Effector memory CD8-positive, alpha-beta T cell (primary cell): Measurements from ENCODE around the gene SAMD15.
"Not testable (repeated sequence)": the region's sequence is repeated elsewhere in the genome, so short reads cannot be mapped to it uniquely, and the experiment has no call there.

Experiments used
- ATAC-seq: fragments of 150-1000 bp; cut with Tn5 transposase; replicated peaks from 2 replicates; pipeline ENCODE4 v1.10.0; 2021; ENCODE audit warnings: mild to moderate bottlenecking, moderate library complexity
- DNase-seq, 3 experiments: peaks; one replicate each; pipeline ENCODE4 v3.0.0; 2021
- H3K27ac Mint-ChIP-seq, 2 donors: one replicate each; pipeline ENCODE4 v1.8.0; 2022; ENCODE audit warnings: mild to moderate bottlenecking in 2 of 2, mixed read lengths in 2 of 2, moderate library complexity in 2 of 2
- H3K27me3 Mint-ChIP-seq, 2 donors: one replicate each; pipeline ENCODE4 v1.8.0; 2022; ENCODE audit warnings: mixed read lengths in 2 of 2
- H3K36me3 Mint-ChIP-seq: one replicate; pipeline ENCODE4 v1.8.0; 2022; ENCODE audit warnings: mild to moderate bottlenecking, moderate library complexity, mixed read lengths; ENCODE audit not compliant: insufficient read depth
- H3K4me1 Mint-ChIP-seq, 2 donors: one replicate each; pipeline ENCODE4 v1.8.0; 2022; ENCODE audit warnings: low read depth in 2 of 2, mixed read lengths in 2 of 2
- H3K4me3 Mint-ChIP-seq, 2 donors: one replicate each; pipeline ENCODE4 v1.8.0; 2022; ENCODE audit warnings: mild to moderate bottlenecking in 2 of 2, mixed read lengths in 2 of 2, moderate library complexity in 2 of 2
- H3K9me3 Mint-ChIP-seq, 2 donors: one replicate each; pipeline ENCODE4 v1.8.0; 2022; ENCODE audit warnings: mixed read lengths in 2 of 2
- total RNA-seq, 9 experiments: gene quantifications; one replicate each; lab custom pipeline; 2026; lab: John Stamatoyannopoulos, UW

The SAMD15 gene
- 0.74 to 1.8 (median 1.4) reads per million in 9 experiments for total RNA-seq

DNA sequence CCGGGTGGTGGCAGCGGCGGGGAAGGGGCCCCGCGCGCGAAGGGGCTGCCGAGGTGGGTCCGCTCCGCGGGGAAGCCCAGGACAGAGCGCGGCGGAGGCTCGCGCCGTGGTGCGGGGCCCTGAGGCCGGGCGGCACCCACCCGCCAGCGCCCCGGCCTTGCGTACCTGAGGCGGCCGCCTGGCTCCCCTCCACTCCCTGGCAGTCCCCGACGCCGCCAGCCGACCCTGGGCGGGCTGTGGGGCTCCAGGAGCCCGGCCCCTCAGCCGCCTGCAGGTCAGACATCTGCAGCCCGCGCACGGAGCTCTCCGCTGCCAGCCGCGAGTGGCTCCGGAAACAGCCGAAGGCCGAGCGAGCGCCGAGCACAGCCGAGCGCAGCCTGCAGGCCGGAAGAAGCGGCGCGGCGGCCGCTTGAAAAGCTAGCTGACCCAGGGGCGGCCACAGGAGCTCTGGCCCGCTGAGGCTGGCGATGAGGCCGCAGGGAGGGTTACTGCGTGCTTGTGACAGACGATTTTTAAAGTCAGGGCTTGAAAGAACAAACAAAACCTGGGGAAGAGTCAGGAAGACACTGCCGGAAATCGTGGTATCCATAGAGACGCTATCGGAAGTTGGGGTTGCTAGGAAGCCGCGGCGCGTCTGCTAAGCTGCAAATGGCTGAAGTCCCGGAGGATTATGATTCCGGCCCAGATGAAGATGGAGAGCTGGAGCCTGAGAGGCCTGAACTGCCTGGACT, at the start of gene SAMD15, which contains the start of gene TMED8:
Gene SAMD15 (plus strand): TSS at position 609 of the 731 bp plus-strand sequence. CDS start 40 bp downstream, at position 649.
Gene TMED8 (minus strand): TSS at position 324 of the 731 bp plus-strand sequence. CDS start 41 bp downstream, at position 283.
- H3K36me3 Mint-ChIP-seq: peaks cover 3% of the 10 kb centered on the region
- H3K9me3 Mint-ChIP-seq: no peaks in the 10 kb centered on the region
- H3K4me3 Mint-ChIP-seq: no peak within 1 kb of the TSS
- peak; percentile 94 for ATAC-seq
- H3K27me3 Mint-ChIP-seq: peaks cover 0 to 8% of the 10 kb centered on the region in 2 donors
- peak; percentile 78 to 88 (median 85) for DNase-seq
- no peak within 1 kb of the TSS for H3K27ac Mint-ChIP-seq
- peaks cover 19 to 30% of the 10 kb centered on the region in 2 donors for H3K4me1 Mint-ChIP-seq

DNA sequence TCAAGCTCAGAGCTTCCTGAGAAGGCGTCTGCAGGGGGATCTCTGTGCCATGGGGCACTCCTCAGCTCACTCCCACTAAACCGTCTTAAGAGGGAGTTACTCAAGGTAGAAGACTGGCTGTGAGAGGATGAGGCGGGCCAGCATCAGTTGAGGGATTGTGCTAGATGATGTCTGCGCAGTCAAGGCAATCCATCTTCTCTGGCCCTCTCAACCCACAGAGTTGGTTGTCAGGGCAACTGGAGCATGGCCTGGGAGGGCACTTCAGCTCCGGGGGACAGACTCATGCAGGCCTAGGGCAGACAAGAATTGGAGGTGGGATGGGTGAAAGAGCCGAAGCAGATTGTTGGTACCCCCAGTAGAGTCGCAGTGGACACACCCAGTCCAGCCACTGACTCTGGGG, 47.3 kb upstream of the SAMD15 start:
- H3K27ac Mint-ChIP-seq: no peak overlapping the region
- no peaks in the 10 kb centered on the region for H3K36me3 Mint-ChIP-seq
- DNase-seq (no peak), ATAC-seq (no peak)
- no peaks in the 10 kb centered on the region for H3K27me3 Mint-ChIP-seq
- peaks cover 0 to 2% of the 10 kb centered on the region in 2 donors for H3K4me1 Mint-ChIP-seq
- H3K9me3 Mint-ChIP-seq: no peaks in the 10 kb centered on the region
- H3K4me3 Mint-ChIP-seq: no peak overlapping the region

DNA sequence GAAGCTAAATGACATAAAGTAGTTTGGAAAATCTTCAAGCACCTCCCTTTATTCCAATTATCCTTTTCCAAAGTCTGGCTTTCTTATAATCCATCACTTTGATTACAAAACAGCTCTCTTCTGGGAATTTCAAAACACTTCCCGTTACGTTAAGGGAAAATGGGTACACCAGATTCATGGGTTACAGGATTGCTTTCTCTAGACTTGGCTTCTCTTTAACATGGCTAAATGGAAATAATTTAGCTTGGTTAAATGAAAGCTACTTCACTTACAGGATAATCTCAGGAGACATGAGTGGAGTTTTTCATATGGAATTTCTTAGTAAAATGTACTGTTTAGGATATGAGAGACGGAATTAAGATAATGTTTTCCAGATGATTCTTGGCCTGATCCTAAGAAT, 41.6 kb upstream of the SAMD15 start:
- Mint-ChIP-seq H3K36me3 (no peaks in the 10 kb centered on the region), H3K9me3 (no peaks in the 10 kb centered on the region), H3K4me3 (no peak overlapping the region), H3K27ac (no peak overlapping the region), H3K4me1 (no peaks in the 10 kb centered on the region), H3K27me3 (no peaks in the 10 kb centered on the region)
- no peak for DNase-seq
- no peak for ATAC-seq

DNA sequence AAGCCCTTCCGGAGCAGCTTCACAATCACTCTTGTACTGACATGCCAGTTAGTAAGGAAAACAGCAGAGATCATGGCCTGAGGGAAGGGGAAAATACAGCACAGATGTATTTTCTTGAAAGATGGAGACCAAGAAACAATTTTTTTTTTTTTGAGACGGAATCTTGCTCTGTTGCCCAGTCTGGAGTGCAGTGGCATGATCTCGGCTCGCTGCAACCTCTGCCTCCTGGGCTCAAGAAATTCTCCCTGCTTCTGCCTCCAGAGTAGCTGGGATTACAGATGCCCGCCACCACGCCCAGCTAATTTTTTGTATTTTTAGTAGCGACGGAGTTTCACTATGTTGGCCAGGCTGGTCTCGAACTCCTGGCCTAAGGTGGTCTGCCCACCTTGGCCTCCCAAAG, 39.9 kb upstream of the SAMD15 start:
- not testable (repeated sequence) for H3K27me3 Mint-ChIP-seq, H3K9me3 Mint-ChIP-seq, ATAC-seq, H3K36me3 Mint-ChIP-seq, DNase-seq, H3K27ac Mint-ChIP-seq, H3K4me3 Mint-ChIP-seq, H3K4me1 Mint-ChIP-seq

DNA sequence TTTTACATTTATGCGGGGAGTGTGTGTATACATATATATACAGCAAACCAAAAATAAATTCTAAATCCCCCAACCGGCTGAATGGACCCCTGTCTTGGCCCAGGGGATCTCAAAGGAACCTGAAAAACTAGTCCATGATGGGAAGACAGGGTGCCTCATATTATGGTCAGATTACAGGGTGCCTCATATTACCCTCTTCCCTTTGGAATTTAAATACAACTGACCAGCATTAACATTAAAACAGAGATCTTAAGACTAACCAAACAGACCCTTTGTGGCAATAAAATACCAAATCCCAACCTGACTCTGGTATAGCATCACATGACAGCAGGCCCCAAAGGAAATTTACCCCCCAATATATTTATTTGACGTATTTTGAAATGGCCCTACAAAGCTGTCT, 39.3 kb upstream of the SAMD15 start:
- ATAC-seq: no peak
- H3K4me1 Mint-ChIP-seq: no peaks in the 10 kb centered on the region
- no peak for DNase-seq
- H3K27me3 Mint-ChIP-seq: no peaks in the 10 kb centered on the region
- no peaks in the 10 kb centered on the region for H3K9me3 Mint-ChIP-seq
- peaks cover 4% of the 10 kb centered on the region for H3K36me3 Mint-ChIP-seq
- H3K27ac Mint-ChIP-seq: no peak overlapping the region
- no peak overlapping the region for H3K4me3 Mint-ChIP-seq

DNA sequence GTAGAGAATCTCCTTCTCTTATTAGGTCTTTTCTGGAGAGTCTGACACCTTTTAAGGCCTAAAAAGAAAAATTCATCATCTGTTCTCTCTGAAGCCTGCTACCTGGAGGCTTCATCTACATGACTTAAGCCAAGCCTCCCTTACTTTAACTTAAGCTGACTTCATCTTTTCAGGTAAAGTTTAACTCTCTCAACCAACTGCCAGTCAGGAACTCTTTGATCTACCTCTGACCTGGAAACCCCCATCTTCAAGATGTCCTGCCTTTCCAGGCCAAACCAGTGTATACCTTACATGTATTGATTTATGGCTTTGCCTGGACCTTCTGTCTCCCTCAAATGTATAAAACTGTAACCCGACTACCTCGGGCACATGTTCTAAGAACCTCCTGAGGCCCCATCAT, 38.9 kb upstream of the SAMD15 start:
- no peaks in the 10 kb centered on the region for H3K4me1 Mint-ChIP-seq
- peaks cover 4% of the 10 kb centered on the region for H3K36me3 Mint-ChIP-seq
- H3K9me3 Mint-ChIP-seq: no peaks in the 10 kb centered on the region
- DNase-seq (no peak), ATAC-seq (no peak)
- no peak overlapping the region for H3K27ac Mint-ChIP-seq
- no peaks in the 10 kb centered on the region for H3K27me3 Mint-ChIP-seq
- H3K4me3 Mint-ChIP-seq: no peak overlapping the region

DNA sequence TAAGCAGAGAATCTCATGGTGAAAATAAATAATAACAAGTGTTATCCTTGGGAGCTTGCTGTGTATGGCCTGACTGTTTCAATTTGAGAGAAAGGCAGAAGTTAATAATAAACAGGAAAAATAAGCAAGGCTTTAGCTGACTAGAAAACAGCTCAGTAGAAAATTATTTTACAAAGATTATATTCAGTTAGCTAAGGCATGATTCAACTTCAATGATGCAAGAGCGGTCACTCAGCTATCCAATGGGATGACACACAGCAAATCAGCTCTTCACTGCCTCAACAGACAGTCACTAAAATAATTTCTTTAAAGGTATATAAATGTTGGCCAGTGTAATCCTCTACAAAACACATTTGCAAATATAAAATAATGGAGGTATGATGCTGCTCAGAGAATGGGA, 37.8 kb upstream of the SAMD15 start:
- DNase-seq: no peak
- no peaks in the 10 kb centered on the region for H3K4me1 Mint-ChIP-seq

DNA sequence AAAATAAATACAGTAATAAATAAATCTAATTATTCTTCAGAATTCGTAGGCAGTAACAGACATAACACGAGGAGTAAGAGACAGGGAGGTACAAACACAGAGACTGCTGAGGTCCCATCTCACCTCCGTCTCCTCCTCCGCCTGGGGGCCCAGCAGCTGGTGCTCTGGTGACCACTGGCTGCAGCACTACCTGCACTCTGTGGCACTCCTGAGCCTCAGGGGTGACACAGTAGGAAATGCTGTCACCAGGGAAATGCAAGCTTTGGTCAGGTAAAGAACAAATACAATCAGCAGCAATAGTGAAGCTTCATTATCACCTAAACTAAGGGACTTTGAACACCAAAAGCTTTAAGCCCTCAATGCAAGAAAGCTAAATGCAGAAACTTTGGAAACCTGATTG, 36.8 kb upstream of the SAMD15 start:
- Mint-ChIP-seq H3K36me3 (peaks cover 4% of the 10 kb centered on the region), H3K9me3 (no peaks in the 10 kb centered on the region)

More for the DNA sequence above, 37.8 kb upstream of the SAMD15 start:
- Mint-ChIP-seq H3K36me3 (peaks cover 4% of the 10 kb centered on the region), H3K27ac (no peak overlapping the region), H3K4me3 (no peak overlapping the region), H3K27me3 (no peaks in the 10 kb centered on the region), H3K9me3 (no peaks in the 10 kb centered on the region)
- no peak for ATAC-seq

DNA sequence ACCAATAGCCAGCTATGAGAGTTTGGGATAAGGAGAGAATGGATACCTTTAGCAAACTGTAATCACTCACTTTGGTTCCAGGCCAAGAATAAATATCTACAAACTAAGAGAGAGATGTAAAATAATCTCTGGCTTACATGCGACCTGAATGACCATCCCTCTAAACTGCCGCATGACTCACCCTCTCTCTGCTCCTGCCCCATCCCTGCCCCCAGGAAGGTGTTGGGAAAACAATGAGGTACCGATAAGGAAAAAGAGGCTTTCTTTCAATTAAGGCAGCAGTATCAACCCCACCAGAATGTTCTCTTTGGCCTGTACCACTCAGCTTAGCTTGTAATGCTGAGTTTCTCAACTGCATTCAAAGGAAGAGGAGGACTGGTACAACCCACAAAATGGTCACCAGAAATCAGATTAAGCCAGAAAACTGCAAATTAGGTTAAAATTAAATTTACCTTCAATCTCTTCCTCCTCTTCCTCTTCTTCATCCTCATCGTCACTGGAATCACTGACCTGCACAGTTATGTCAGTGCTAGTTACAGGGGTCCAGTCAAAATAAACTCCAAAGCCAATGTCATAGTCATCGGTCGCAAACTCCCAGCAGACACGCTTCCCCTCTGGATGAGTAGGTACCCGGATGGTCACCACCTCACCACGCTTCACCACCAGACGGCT, 34.3 kb upstream of the SAMD15 start:
- no peak overlapping the region for H3K27ac Mint-ChIP-seq
- no peak for DNase-seq
- no peak overlapping the region for H3K4me3 Mint-ChIP-seq
- no peak for ATAC-seq
- no peaks in the 10 kb centered on the region for H3K27me3 Mint-ChIP-seq
- no peaks in the 10 kb centered on the region for H3K9me3 Mint-ChIP-seq
- H3K36me3 Mint-ChIP-seq: peaks cover 4% of the 10 kb centered on the region
- no peaks in the 10 kb centered on the region for H3K4me1 Mint-ChIP-seq

More for the DNA sequence above, 36.8 kb upstream of the SAMD15 start:
- H3K4me1 Mint-ChIP-seq: no peaks in the 10 kb centered on the region
- H3K4me3 Mint-ChIP-seq: no peak overlapping the region
- no peak for ATAC-seq
- H3K27me3 Mint-ChIP-seq: no peaks in the 10 kb centered on the region
- H3K27ac Mint-ChIP-seq: no peak overlapping the region
- DNase-seq: no peak

DNA sequence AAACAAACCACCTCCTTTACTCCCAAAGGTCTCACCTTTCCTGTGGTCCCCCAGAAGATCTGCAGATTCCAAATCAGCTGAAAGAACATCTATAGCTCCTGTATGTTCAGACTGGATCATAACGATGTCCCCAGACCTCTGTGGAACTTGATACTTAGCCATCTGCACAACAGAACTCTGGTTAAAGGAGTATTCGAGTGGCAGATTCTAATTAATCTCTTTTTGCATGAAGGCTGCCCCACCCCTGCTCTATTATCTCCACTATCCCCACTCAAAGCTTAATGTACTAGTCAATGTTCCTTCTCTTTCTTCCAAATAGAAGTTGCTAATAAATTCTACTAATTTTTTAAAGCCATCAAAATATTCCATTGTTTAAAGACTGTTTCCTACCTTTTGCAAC, 33.5 kb upstream of the SAMD15 start:
- Mint-ChIP-seq H3K9me3 (no peaks in the 10 kb centered on the region), H3K27ac (no peak overlapping the region), H3K4me1 (no peaks in the 10 kb centered on the region), H3K36me3 (peaks cover 4% of the 10 kb centered on the region), H3K27me3 (no peaks in the 10 kb centered on the region), H3K4me3 (no peak overlapping the region)
- DNase-seq: no peak
- no peak for ATAC-seq

DNA sequence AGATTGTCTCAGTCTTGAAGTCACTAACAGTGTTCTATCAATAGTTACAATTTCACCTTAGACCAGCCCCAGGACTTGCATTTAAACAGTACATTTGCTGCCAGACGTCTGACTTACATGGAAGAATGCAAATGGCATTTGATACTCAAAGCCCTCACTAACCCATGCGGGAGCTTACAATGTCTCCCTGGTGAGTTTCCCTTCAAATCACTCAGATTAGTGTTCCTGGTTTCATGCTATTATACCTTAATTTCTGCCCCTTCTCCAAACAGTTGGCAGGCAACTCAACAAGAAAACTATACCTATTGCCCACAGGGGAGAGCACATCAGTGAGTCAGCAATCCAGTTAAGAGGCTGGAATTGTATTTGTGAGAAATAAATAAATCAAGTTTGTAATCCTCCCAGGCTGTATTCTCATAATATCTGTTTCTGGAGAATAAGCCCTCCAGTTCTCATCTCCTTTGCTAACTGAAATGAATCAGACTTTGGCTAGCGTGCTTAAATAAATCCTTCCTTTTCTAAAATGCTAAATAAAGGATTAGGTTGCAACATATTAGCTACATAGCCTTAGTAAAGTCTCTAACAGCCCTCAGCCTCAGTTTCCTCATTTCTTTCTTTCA, 32.7 kb upstream of the SAMD15 start:
- H3K27ac Mint-ChIP-seq: no peak overlapping the region
- ATAC-seq (no peak), DNase-seq (no peak)
- no peaks in the 10 kb centered on the region for H3K27me3 Mint-ChIP-seq
- H3K9me3 Mint-ChIP-seq: no peaks in the 10 kb centered on the region
- H3K4me1 Mint-ChIP-seq: no peaks in the 10 kb centered on the region
- no peak overlapping the region for H3K4me3 Mint-ChIP-seq
- H3K36me3 Mint-ChIP-seq: peaks cover 4% of the 10 kb centered on the region

DNA sequence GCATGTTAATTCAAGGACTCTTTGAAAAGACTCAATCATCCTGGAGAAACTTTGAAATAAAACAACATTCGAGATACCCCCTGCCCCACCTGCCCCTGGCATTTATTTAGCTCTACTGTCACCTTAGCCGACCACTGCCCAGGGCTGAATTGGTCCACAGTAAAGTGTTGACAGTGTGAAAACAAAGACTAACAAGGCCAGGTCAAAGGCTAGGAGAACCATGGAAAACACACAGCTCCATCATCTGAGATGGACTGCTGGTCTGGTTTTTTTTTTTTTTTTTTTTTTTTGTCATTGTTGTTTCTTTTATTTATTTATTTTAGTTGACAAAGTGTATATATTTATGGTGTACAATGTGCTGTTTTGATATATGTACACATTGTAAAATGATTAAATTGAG, 30.7 kb upstream of the SAMD15 start:
- DNase-seq: no peak
- Mint-ChIP-seq H3K4me3 (no peak overlapping the region), H3K4me1 (no peaks in the 10 kb centered on the region), H3K36me3 (peaks cover 2% of the 10 kb centered on the region), H3K27ac (no peak overlapping the region), H3K27me3 (no peaks in the 10 kb centered on the region), H3K9me3 (no peaks in the 10 kb centered on the region)
- ATAC-seq: no peak

DNA sequence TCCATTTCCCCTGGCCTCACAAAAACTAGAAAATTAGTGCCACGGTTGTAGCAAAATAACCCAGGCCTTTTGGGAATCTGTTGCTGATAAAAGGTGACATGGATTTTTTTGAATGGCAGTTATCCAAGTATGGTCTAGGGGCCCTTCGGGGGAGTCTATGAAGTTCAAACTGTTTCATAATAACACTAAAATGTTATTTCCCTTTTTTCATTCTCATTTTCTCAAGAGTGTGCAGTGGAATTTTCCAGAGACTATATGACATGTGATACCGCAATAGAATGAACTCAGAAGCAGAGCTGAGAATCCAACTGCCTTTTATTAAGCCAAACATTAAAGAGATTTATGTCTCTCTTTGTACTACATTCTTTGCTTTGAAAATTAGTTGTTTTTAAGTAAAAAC, 29.4 kb upstream of the SAMD15 start:
- Mint-ChIP-seq H3K27me3 (no peaks in the 10 kb centered on the region), H3K9me3 (no peaks in the 10 kb centered on the region), H3K4me3 (no peak overlapping the region), H3K36me3 (peaks cover 2% of the 10 kb centered on the region), H3K27ac (no peak overlapping the region), H3K4me1 (no peaks in the 10 kb centered on the region)
- DNase-seq (no peak), ATAC-seq (no peak)
